Ureter (tissue), 1 donor: Measurements from ENCODE around the gene THAP2. TPM values are rescaled to one million over a fixed set of nuclear protein-coding genes. Genes with fewer than 3 reads are reported as not detected.

Source experiments
- DNase-seq: peaks from one replicate; pipeline ENCODE4 v3.0.0-alpha.2; 2020; ENCODE audit warnings: low spot score
- total RNA-seq: library from RNA; stranded (reverse); gene quantifications from one replicate; pipeline ENCODE4 v1.2.4, GENCODE V29; 2023
- donor health status: DM: yes; HTN: yes; CAD: no.

THAP2 gene
- total RNA-seq, 1 donor from 2014 or later, result 5.5 TPM

GRCh38 chr12:71703206-71703605 is 39.1 kb downstream of the THAP2 start:
- no peak for DNase-seq

- no peak for DNase-seq
Measured at GRCh38 chr12:71704920-71705319, 40.8 kb downstream of the THAP2 start.

- no peak for DNase-seq
Measured at GRCh38 chr12:71708658-71709057, 44.6 kb downstream of the THAP2 start.

- DNase-seq, result peak; percentile 45
Measured at GRCh38 chr12:71710276-71711125, 46.4 kb downstream of the THAP2 start.

GRCh38 chr12:71718611-71719010 is 54.5 kb downstream of the THAP2 start:
- no peak for DNase-seq

- DNase-seq, result no peak
Measured at GRCh38 chr12:71719647-71720370, 55.7 kb downstream of the THAP2 start.

- no peak for DNase-seq
Measured at GRCh38 chr12:71721783-71722505, 57.8 kb downstream of the THAP2 start.

- no peak for DNase-seq
Measured at GRCh38 chr12:71725011-71725410, 60.9 kb downstream of the THAP2 start.

- no peak for DNase-seq
Measured at GRCh38 chr12:71726548-71726947, 62.4 kb downstream of the THAP2 start.

- no peak for DNase-seq
Measured at GRCh38 chr12:71727958-71728357, 63.9 kb downstream of the THAP2 start.

Other genes with a start within 250 kb of the THAP2 start
- gene LGR5, start 224.5 kb upstream of the THAP2 start, total RNA-seq, result 1.6 TPM
- 72.1 TPM for gene ZFC3H1, start 453 bp upstream of the THAP2 start, total RNA-seq
- gene TMEM19, start 21.8 kb downstream of the THAP2 start, total RNA-seq, result 39.3 TPM
- 82.8 TPM for gene RAB21, start 90.6 kb downstream of the THAP2 start, total RNA-seq
- 52.1 TPM for gene TBC1D15, start 175.5 kb downstream of the THAP2 start, total RNA-seq